Erythroblast (primary cell): Measurements from ENCODE around the gene CNOT6.

Experiments
- GATA1 ChIP-seq: IDR thresholded peaks from 2 replicates; pipeline ENCODE4 v1.6.1; 2011; ENCODE audit warnings: low read depth, mild to moderate bottlenecking, control low read depth, low read length, moderate library complexity
- POLR2A ChIP-seq: IDR thresholded peaks from 2 replicates; pipeline ENCODE4 v1.6.1; 2011; ENCODE audit warnings: mild to moderate bottlenecking, low read length

GRCh38 chr5:180604271-180604670 is 110.1 kb downstream of the CNOT6 start:
- TF ChIP-seq POLR2A (no peak), GATA1 (no peak)
